ENCODE data around the gene DNAH1.

Gene DNAH1

DNA sequence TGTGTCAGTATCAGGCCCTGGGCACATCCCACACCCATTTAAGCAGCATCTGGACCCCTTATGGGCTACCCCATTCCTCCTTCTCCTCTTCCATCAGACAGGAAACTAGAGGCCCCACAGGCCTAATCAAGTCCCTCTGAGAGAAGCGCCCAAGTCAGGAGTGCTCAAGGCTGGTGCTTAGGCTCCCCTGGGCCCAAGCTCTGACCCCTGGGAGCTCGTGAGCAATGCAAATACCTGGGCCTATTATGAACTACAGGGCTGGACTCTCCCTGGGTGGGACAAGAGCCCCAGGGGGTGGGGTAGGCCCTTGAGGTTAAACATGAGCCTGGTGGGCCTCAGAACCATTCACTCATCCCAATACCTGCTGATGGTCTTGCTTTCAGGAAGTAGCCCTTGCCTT lies 71.4 kb downstream of the DNAH1 start:
- H3K36me3 Mint-ChIP-seq (ENCODE audit: low read depth), result no peaks in the 10 kb centered on the region
- H3K4me3 Mint-ChIP-seq, result no peak overlapping the region
- no peaks in the 10 kb centered on the region for H3K4me1 Mint-ChIP-seq
- no peaks in the 10 kb centered on the region for H3K27me3 Mint-ChIP-seq
- H3K27ac Mint-ChIP-seq, result no peak overlapping the region
- DNase-seq, result no peak
- H3K9me3 Mint-ChIP-seq, result no peaks in the 10 kb centered on the region
- ATAC-seq, result no peak

DNA sequence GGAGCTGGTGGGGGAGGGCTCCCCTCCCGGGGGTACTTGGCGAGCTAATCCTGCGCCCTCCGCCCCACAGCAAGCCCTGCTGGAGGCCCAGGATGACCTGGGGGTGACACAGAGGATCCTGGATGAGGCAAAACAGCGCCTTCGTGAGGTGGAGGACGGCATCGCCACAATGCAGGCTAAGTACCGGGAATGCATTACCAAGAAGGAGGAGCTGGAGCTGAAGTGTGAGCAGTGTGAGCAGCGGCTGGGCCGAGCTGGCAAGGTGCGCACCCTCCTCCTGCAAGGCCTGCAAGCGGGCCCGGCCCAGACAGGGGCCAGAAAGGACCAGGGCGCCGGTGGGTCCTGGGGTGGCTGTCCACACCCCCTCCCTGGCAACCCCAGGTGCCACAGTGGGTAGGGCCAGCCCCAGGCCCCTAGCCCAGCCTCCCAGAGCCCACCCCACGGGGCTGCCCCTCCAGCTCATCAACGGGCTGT lies 72.3 kb downstream of the DNAH1 start:
- Mint-ChIP-seq H3K36me3 (ENCODE audit: low read depth) (peaks cover 4% of the 10 kb centered on the region), H3K27ac (no peak overlapping the region)

GRCh38 chr3:52388933-52389332 lies 72.8 kb downstream of the DNAH1 start:
- DNase-seq (no peak), ATAC-seq (no peak)
- H3K9me3 Mint-ChIP-seq, result no peaks in the 10 kb centered on the region
- H3K27ac Mint-ChIP-seq, result no peak overlapping the region
- H3K36me3 Mint-ChIP-seq (ENCODE audit: low read depth), result peaks cover 4% of the 10 kb centered on the region
- H3K4me3 Mint-ChIP-seq, result no peak overlapping the region
- H3K4me1 Mint-ChIP-seq, result no peaks in the 10 kb centered on the region
- H3K27me3 Mint-ChIP-seq, result no peaks in the 10 kb centered on the region

More for the DNA sequence above, 72.3 kb downstream of the DNAH1 start:
- DNase-seq, result no peak
- Mint-ChIP-seq H3K27me3 (no peaks in the 10 kb centered on the region), H3K4me3 (no peak overlapping the region), H3K9me3 (no peaks in the 10 kb centered on the region), H3K4me1 (no peaks in the 10 kb centered on the region)
- no peak for ATAC-seq

DNA sequence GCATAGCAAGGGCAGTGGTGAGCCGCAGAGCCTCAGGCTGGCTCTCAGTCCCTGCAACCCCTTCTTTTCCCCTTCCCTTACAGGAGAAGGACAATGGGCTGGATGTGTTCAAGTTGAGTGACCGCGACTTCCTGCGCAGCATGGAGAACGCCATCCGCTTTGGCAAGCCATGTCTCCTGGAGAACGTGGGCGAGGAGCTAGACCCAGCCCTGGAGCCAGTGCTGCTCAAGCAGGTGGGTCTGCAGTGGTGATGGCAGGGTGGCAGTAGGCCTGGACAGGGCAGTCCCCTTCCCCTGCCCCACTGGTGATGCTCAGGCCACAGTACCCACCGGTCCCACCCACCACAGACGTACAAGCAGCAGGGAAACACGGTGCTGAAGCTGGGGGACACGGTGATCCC lies 75.0 kb downstream of the DNAH1 start:
- peaks cover 4% of the 10 kb centered on the region for H3K36me3 Mint-ChIP-seq (ENCODE audit: low read depth)
- H3K27ac Mint-ChIP-seq, result no peak overlapping the region
- no peaks in the 10 kb centered on the region for H3K4me1 Mint-ChIP-seq
- ATAC-seq, result no peak
- no peaks in the 10 kb centered on the region for H3K27me3 Mint-ChIP-seq
- H3K4me3 Mint-ChIP-seq, result no peak overlapping the region
- no peaks in the 10 kb centered on the region for H3K9me3 Mint-ChIP-seq
- no peak for DNase-seq

DNA sequence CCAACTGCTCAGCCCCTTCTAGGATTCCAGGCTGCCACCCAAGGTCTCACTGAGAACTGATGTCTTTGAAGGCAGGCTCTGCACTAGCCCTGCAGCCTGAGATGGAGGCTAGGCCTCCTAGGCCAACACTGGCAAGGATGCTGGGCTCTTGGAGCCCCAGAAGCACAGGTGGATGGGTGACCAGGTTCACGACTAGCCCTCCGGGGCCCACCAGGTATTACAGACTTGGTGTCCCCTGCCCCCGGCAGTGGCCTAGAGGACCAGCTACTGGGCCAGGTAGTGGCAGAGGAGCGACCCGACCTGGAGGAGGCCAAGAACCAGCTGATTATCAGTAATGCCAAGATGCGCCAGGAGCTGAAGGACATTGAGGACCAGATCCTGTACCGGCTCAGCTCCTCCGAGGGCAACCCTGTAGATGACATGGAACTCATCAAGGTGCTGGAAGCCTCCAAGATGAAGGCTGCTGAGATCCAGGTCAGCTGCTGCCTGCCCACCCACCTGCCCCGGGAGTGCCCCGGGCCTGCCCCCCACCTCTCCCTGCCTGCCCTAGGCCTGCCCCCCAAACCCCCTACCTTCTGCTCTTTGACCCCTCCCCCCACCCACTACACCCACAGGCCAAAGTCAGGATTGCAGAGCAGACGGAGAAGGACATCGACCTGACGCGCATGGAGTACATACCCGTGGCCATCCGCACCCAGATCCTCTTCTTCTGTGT lies 76.3 kb downstream of the DNAH1 start:
- H3K27ac Mint-ChIP-seq, result no peak overlapping the region
- ATAC-seq (no peak), DNase-seq (no peak)
- no peaks in the 10 kb centered on the region for H3K4me1 Mint-ChIP-seq
- H3K27me3 Mint-ChIP-seq, result no peaks in the 10 kb centered on the region
- H3K9me3 Mint-ChIP-seq, result no peaks in the 10 kb centered on the region
- H3K4me3 Mint-ChIP-seq, result no peak overlapping the region
- H3K36me3 Mint-ChIP-seq (ENCODE audit: low read depth), result peaks cover 4% of the 10 kb centered on the region

- no peaks in the 10 kb centered on the region for H3K9me3 Mint-ChIP-seq
- no peaks in the 10 kb centered on the region for H3K4me1 Mint-ChIP-seq
- ATAC-seq (no peak), DNase-seq (no peak)
- no peak overlapping the region for H3K27ac Mint-ChIP-seq
- H3K4me3 Mint-ChIP-seq, result no peak overlapping the region
- H3K36me3 Mint-ChIP-seq (ENCODE audit: low read depth), result peaks cover 4% of the 10 kb centered on the region
- no peaks in the 10 kb centered on the region for H3K27me3 Mint-ChIP-seq
Measured at GRCh38 chr3:52393131-52393807, 77.2 kb downstream of the DNAH1 start.

GRCh38 chr3:52393959-52394670 lies 78.0 kb downstream of the DNAH1 start:
- peaks cover 4% of the 10 kb centered on the region for H3K36me3 Mint-ChIP-seq (ENCODE audit: low read depth)
- H3K27me3 Mint-ChIP-seq, result no peaks in the 10 kb centered on the region
- no peaks in the 10 kb centered on the region for H3K4me1 Mint-ChIP-seq
- H3K9me3 Mint-ChIP-seq, result no peaks in the 10 kb centered on the region
- ATAC-seq (no peak), DNase-seq (no peak)
- no peak overlapping the region for H3K4me3 Mint-ChIP-seq
- no peak overlapping the region for H3K27ac Mint-ChIP-seq

GRCh38 chr3:52394751-52395502 lies 78.8 kb downstream of the DNAH1 start:
- no peak overlapping the region for H3K4me3 Mint-ChIP-seq
- H3K9me3 Mint-ChIP-seq, result no peaks in the 10 kb centered on the region
- no peaks in the 10 kb centered on the region for H3K4me1 Mint-ChIP-seq
- DNase-seq, result no peak
- H3K27ac Mint-ChIP-seq, result no peak overlapping the region
- no peaks in the 10 kb centered on the region for H3K27me3 Mint-ChIP-seq
- no peak for ATAC-seq
- peaks cover 4% of the 10 kb centered on the region for H3K36me3 Mint-ChIP-seq (ENCODE audit: low read depth)

DNA sequence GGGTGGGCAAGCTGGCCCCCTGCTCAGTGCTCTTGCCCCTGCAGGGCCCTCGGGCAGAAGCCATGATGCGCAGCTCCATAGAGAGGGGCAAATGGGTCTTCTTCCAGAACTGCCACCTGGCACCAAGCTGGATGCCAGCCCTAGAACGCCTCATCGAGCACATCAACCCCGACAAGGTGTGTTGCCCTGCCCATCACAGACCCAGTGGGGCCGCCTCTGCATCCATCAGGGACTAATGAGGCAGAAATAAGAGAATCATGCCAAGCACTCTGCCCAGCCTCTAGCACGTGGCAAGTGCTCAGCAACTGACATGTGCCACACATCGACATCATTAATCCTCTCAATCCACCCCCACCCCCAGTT lies 79.4 kb downstream of the DNAH1 start:
- ATAC-seq (no peak), DNase-seq (no peak)
- H3K36me3 Mint-ChIP-seq (ENCODE audit: low read depth), result peaks cover 4% of the 10 kb centered on the region
- no peak overlapping the region for H3K27ac Mint-ChIP-seq
- H3K9me3 Mint-ChIP-seq, result no peaks in the 10 kb centered on the region
- H3K4me1 Mint-ChIP-seq, result no peaks in the 10 kb centered on the region
- H3K27me3 Mint-ChIP-seq, result no peaks in the 10 kb centered on the region
- no peak overlapping the region for H3K4me3 Mint-ChIP-seq

- Mint-ChIP-seq H3K27ac (no peak overlapping the region), H3K4me1 (no peaks in the 10 kb centered on the region)
- DNase-seq, result no peak
Measured at GRCh38 chr3:52396011-52396906, 80.1 kb downstream of the DNAH1 start.

GRCh38 chr3:52396907-52397591 lies 80.9 kb downstream of the DNAH1 start:
- Mint-ChIP-seq H3K27me3 (no peaks in the 10 kb centered on the region), H3K27ac (no peak overlapping the region), H3K4me1 (no peaks in the 10 kb centered on the region), H3K36me3 (ENCODE audit: low read depth) (peaks cover 6% of the 10 kb centered on the region), H3K9me3 (no peaks in the 10 kb centered on the region), H3K4me3 (no peak overlapping the region)
- no peak for ATAC-seq
- DNase-seq, result no peak

More at GRCh38 chr3:52396011-52396906, 80.1 kb downstream of the DNAH1 start:
- ATAC-seq, result no peak
- no peak overlapping the region for H3K4me3 Mint-ChIP-seq
- peaks cover 6% of the 10 kb centered on the region for H3K36me3 Mint-ChIP-seq (ENCODE audit: low read depth)
- H3K9me3 Mint-ChIP-seq, result no peaks in the 10 kb centered on the region
- no peaks in the 10 kb centered on the region for H3K27me3 Mint-ChIP-seq

GRCh38 chr3:52397676-52398399 lies 81.7 kb downstream of the DNAH1 start:
- no peak for DNase-seq
- Mint-ChIP-seq H3K4me3 (no peak overlapping the region), H3K9me3 (no peaks in the 10 kb centered on the region), H3K4me1 (no peaks in the 10 kb centered on the region), H3K36me3 (ENCODE audit: low read depth) (peaks cover 10% of the 10 kb centered on the region), H3K27ac (no peak overlapping the region), H3K27me3 (no peaks in the 10 kb centered on the region)
- no peak for ATAC-seq

GRCh38 chr3:52398670-52399081 lies 82.6 kb downstream of the DNAH1 start:
- no peak overlapping the region for H3K27ac Mint-ChIP-seq
- H3K36me3 Mint-ChIP-seq (ENCODE audit: low read depth), result peaks cover 6% of the 10 kb centered on the region
- DNase-seq (no peak), ATAC-seq (no peak)
- H3K4me1 Mint-ChIP-seq, result no peaks in the 10 kb centered on the region
- H3K4me3 Mint-ChIP-seq, result no peak overlapping the region
- no peaks in the 10 kb centered on the region for H3K27me3 Mint-ChIP-seq
- H3K9me3 Mint-ChIP-seq, result no peaks in the 10 kb centered on the region
